Renal cortex interstitium (tissue), 11 donors: Measurements from ENCODE around the gene PIM3. TPM values are rescaled to one million over a fixed set of nuclear protein-coding genes. Genes with fewer than 3 reads are reported as not detected.
A peak's percentile ranks its signal among the peaks of the same experiment; 100 is the strongest.
"Not testable (repeated sequence)": the region's sequence is repeated elsewhere in the genome, so short reads cannot be mapped to it uniquely, and the experiment has no call there.

Experiments used
- DNase-seq, 11 donors: peaks; one replicate each; pipeline ENCODE4 v3.0.0-alpha.2; 2013; ENCODE audit warnings: low read depth in 9 of 11, low spot score in 4 of 11; ENCODE audit errors: extremely low read depth in 1 of 11
- polyA plus RNA-seq, 3 donors: library from polyadenylated mRNA; unstranded; fragments of 120-200 nt; gene quantifications; one replicate each; pipeline ENCODE4 v1.2.1, GENCODE V29; 2013; ENCODE audit not compliant: insufficient read length in 3 of 3

The PIM3 gene
- polyA plus RNA-seq, 3 donors, result 14.3 to 25.1 (median 20.3) TPM

- peak; percentile 58 to 88 (median 78) for DNase-seq
Observed at GRCh38 chr22:49970528-49971231, 10.1 kb downstream of the PIM3 start.

GRCh38 chr22:49971232-49972162 is 10.9 kb downstream of the PIM3 start:
- no peak for DNase-seq

- DNase-seq, result no peak
Observed at GRCh38 chr22:49972163-49973017, 11.8 kb downstream of the PIM3 start.

DNA sequence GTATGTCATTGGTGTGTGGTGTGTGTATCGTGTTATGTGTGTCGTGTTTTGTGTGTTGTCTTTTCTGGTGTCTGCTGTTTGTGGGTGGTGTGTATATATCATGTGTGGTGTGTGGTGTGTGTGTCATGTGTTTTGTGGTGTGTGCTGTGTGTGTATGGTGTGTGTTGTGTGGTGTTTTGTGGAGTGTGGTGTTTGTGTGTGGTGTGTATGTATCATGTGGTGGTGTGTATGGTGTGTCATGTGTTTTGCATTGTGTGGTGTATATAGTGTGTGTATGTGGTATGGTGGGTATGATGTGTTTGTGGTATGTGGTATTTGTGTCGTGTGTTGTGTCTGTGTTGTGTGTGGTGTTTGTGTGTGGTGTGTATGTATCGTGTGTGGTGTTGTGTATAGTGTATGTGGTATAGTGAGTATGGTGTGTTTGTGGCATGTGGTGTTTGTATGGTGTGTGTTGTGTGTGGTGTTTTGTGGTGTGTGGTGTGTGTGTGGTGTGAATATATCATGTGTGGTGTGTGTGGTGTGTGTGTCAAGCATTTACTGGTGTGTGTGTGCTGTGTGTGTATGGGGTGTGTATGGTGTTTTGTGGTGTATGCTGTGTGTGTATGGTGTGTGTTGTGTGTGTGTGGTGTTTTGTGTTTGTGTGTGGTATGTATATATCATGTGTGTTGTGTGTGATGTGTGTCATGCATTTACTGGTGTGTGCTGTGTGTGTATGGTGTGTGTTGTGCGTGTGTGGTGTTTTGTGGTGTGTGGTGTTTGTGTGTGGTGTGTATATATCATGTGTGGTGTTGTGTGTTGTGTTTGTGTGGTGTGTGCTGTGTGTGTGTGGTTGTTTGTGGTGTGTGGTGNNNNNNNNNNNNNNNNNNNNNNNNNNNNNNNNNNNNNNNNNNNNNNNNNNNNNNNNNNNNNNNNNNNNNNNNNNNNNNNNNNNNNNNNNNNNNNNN is 12.7 kb downstream of the PIM3 start:
- no peak for DNase-seq

DNA sequence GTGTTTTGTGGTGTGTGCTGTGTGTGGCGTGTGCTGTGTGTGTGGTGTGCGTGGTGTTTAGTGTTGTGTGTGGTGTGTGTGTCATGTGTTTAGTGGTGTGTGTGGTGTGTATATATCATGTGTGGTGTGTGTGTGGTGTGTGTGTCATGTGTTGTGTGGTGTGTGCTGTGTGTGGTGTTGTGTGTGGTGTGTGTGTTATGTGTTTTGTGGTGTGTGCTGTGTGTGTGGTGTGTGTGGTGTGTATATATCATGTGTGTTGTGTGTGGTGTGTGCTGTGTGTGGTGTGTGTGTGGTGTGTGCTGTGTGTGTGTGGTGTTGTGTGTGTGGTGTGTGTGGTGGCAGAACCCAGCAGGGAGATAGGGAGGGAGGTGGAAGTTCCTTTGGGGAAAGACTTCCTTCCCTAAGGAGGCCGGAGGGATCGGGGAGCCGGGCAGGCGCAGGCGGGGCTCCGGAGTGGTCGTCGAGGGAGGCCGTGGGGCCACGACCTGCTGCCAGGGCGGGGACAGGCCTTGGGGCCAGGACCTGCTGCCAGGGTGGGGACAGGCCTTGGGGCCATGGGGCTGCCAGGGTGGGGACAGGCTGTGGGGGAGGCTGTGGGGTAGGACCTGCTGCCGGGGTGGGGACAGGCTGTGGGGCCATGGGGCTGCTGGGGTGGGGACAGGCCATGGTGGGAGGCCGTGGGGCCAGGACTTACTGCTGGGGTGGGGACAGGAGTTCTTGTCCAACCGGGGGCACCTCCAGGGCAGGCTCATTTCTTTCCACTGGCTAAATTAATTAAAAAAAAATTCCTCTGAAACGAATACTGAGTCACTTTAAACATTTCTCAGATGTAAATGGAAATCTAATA is 15.2 kb downstream of the PIM3 start:
- DNase-seq, result no peak

- no peak for DNase-seq
Observed at GRCh38 chr22:49976439-49977175, 16.0 kb downstream of the PIM3 start.

DNA sequence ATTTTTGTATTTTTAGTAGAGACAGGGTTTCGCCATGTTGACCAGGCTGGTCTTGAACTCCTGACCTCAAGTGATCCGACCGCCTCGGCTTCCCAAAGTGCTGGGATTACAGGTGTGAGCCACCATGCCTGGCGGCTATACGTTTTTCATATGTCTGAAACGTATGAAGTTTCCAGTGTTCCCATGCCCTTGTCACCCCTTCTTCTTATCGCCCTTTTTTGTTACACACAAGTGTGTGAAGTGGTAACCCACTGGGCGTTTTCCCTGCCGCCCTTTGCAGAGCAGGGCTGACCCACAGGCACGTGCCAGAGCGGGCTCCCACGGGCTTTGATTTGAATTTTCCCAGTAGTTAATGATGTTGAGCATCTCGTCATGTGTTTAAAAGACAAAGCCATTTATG is 17.0 kb downstream of the PIM3 start:
- DNase-seq, result no peak

DNA sequence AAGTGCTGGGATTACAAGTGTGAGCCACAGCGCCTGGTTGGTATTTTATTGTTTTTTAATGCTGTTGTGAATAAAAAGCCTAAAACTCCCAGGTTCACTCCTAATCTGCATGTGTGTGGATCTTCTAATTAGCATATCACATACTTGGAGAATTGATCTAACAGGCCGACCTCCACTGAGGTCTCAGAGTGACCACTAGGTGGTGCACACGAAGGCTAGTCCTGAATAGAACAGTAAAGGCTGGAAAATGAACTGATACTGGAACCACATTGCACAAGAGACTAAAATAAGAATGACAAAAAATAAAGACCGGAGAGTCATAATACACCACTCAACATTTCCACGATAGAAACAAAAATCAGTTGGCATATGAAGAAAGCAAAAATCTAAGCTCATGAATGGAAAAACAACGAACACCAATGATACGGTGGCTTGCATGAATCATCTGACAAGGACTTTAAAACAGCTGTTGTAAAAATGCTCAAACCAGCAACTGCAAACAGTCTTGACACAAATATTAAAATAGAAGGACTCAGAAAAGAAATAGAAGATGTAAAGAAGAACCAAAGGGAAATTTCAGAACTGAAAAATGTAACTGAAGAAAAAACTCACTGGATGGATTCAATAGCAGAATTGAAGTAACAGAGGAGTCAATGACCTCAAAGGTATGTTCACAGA is 19.2 kb downstream of the PIM3 start:
- DNase-seq, result no peak

DNA sequence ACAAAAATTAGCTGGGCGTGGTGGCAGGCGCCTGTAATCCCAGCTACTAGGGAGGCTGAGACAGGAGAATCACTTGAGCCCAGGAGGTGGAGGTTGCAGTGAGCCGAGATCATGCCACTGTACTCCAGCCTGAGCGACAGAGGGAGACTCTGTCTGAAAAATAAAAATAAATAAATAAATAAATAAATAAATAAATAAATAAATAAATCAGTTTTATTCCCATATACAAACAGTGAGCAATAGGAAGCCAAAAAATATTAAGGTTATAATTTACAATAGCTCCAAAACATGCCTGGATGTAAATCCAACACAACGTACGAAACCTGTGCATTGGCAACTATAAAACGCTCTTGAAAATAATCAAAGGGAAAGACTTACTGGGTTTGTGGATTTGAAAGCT is 21.2 kb downstream of the PIM3 start:
- not testable (repeated sequence) for DNase-seq

GRCh38 chr22:49983148-49984042 is 22.8 kb downstream of the PIM3 start:
- DNase-seq, result no peak

- no peak for DNase-seq
Observed at GRCh38 chr22:49986325-49986724, 25.8 kb downstream of the PIM3 start.

DNA sequence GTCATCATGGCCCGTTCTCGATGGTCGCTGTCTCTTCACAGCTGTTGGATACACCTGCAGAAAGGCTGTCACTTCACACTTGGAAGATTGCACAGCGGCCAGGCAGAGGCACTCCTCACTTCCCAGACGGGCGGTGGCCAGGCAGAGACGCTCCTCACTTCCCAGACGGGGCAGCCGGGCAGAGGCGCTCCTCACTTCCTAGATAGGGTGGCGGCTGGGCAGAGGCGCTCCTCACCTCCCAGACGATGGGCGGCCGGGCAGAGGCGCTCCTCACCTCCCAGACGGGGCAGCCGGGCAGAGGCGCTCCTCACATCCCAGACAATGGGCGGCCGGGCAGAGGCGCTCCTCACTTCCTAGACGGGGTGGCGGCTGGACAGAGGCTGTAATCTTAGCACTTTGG is 29.3 kb downstream of the PIM3 start:
- DNase-seq, result not testable (repeated sequence)

DNA sequence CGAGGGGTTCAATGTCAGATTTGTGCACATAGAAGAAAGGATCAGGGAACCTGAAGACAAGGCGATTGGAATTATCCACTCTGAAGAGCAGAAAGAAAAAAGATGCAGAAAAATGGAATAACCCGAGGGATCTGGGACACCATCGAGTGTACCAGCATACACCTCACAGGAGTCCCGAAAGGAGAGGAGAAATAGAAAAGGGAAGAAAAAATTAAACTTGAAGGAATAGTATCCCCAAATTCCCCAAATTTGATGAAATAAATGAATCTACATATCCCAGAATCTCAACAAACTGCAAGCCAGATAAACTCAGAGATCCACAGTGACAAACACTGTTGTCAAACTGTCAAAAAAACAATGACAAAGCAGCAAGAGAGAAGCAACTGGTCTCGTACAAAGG is 30.6 kb downstream of the PIM3 start:
- DNase-seq, result no peak

GRCh38 chr22:49991907-49992533 is 31.4 kb downstream of the PIM3 start:
- no peak for DNase-seq
